DMS53 treated with DMSO at 0.1 percent for 48 hours (cell line): ENCODE data around the gene ZKSCAN1.
"Not testable (repeated sequence)": the region's sequence is repeated elsewhere in the genome, so short reads cannot be mapped to it uniquely, and the experiment has no call there.

Source experiments
- DNase-seq: peaks from one replicate; lab custom pipeline; 2025; ENCODE audit not compliant: unreplicated experiment; lab: John Stamatoyannopoulos, UW

The ZKSCAN1 gene

GRCh38 chr7:100015232-100016214 is at the start of gene ZKSCAN1:
Gene ZKSCAN1, plus strand, starts transcription at chr7:100015596. Its CDS starts 7,911 bp downstream, at chr7:100023507.
- peak; percentile 95 for DNase-seq

DNA sequence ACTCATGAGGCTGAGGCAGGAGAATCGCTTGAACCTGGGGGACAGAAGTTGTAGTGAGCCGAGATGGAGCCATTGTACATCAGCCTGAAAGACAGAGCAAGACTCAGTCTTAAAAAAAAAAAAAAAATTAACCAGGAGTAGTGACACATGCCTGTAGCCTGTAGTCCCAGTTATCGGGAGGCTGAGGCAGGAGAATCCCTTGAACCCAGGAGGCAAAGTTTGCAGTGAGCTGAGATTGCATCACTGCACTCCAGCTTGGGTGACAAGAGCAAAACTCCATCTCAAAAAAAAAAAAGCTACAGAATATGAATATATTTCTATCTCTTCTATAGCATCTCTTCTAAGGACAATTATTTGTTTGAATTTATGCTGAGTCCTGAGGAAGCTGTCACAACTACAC is 46.1 kb upstream of the ZKSCAN1 start:
- DNase-seq, result no peak

GRCh38 chr7:99969813-99970212 is 45.6 kb upstream of the ZKSCAN1 start:
- not testable (repeated sequence) for DNase-seq

GRCh38 chr7:99971242-99971641 is 44.2 kb upstream of the ZKSCAN1 start:
- DNase-seq, result no peak

DNA sequence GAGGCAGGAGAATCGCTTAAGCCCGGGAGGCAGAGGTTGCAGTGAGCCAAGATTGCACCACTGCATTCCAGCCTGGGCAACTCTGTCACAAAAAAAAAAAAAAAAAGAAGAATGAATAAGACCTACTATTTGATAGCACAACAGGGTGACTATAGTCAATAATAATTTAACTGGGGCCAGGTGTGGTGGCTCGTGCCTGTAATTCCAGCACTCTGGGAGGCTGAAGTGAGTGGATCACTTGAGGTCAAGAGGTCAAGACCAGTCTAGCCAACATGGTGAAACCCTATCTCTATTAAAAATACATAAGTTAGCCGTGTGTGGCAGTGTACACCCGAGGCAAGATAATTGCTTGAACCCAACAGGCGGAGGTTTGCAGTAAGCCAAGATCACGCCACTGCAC is 41.6 kb upstream of the ZKSCAN1 start:
- DNase-seq, result not testable (repeated sequence)

DNA sequence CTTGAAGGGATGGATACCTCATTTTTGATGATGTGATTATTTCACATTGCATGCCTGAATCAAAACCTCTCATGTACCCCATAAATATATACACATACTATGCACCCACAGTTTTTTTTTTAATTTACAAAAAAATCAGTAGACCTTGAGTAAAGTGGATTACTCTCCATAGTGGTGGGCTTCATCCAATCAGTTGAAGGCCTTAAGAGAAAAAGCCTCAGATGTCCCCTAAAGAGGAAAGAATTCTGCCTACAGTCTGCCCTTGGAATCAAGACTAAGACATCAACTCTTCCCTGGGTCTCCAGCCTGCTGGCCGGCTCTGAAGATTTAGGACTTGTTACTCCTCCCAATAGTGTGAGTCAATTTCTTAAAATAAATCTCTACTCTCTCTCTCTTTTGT is 40.7 kb upstream of the ZKSCAN1 start:
- no peak for DNase-seq

DNA sequence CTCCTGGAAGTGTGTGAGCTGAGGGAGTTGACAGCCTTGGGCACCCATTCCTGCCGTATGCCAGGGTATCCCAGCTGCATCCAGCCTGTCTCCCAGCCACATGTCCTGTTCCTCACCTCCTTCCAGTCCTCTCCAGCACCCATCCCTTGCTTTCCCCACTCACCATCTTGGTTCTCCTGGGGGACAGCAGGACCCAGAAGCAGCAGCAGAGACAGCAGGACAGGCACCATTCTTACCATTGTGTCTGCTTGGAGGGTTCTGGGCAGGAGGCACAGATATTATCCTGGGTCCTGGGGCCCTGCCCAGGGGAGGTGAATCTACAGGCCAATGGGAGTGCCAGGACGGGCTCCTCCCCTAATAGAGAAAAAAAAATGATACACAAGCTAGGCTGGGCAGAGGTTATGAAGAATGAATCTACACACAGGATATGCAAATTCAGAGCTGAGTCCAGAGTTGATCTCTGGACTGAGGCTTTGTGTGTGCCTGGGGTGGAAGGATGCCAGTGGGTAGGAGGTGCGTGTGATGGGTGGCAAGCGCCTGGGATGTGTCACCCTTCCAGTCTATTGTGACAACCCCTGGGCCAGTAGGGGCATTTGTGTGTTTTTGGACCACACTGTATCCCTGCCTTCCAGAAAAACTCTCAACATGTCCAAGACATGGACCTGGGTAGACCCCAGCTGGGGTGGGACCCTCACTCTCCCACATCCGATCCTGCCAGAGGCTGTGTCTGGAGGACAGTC is 39.4 kb upstream of the ZKSCAN1 start, which contains the start of gene AZGP1:
AZGP1 (minus strand) TSS at position 250 of the 740 bp plus-strand sequence; CDS start at position 239, 11 bp downstream.
- no peak for DNase-seq

DNA sequence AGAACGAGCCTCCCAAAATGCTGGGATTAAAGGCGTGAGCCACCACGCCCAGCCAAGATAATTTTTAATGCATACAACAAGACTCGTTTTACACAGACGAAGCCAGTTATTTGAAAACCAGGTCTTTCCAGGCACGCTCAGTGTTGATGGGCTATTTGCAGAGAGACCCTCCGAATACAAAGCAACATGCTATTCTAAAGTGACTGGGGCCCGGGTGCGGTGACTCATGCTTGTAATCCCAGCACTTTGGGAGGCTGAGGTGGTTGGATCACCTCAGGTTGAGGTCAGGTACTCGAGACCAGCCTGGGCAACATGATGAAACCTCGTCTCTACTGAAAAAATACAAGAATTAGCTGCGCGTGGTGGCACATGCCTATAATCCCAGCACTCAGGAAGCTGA is 38.8 kb upstream of the ZKSCAN1 start:
- DNase-seq, result no peak

DNA sequence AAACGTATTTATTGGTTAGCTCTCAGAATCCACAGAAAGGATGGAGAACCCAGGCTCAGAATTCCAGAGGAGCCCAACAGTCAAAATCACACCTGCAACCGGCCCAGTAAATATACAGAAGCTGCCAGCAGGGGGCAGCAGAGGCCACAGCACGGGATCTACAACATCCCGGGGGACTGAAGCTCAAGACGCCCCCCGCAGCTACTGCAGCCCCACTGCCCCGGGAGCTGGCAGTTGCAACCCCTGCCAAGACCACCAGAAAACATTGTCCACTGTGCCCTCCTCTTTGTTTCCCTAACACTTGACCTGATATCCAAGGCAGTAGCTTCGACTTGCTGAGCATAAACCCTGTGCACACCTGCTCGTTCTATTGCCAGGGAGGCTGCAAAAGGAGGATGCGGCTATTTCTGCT is 35.6 kb upstream of the ZKSCAN1 start:
- DNase-seq, result peak; percentile 54

GRCh38 chr7:99980448-99980872 is 34.9 kb upstream of the ZKSCAN1 start:
- DNase-seq, result not testable (repeated sequence)

GRCh38 chr7:99981066-99981465 is 34.3 kb upstream of the ZKSCAN1 start:
- not testable (repeated sequence) for DNase-seq

- no peak for DNase-seq
Measured at GRCh38 chr7:99984593-99984992, 30.8 kb upstream of the ZKSCAN1 start.

DNA sequence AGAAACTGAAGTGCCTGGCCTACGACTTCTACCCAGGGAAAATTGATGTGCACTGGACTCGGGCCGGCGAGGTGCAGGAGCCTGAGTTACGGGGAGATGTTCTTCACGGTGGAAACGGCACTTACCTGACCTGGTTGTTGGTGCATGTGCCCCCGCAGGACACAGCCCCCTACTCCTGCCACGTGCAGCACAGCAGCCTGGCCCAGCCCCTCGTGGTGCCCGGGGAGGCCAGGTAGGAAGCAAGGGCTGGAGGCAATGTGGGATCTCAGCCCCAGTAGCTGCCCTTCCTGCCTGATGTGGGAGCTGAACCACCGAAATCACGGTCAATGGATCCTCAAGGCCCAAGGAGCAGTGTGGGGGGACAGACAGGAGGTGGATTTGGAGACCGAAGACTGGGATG is 28.1 kb upstream of the ZKSCAN1 start:
- not testable (repeated sequence) for DNase-seq

DNA sequence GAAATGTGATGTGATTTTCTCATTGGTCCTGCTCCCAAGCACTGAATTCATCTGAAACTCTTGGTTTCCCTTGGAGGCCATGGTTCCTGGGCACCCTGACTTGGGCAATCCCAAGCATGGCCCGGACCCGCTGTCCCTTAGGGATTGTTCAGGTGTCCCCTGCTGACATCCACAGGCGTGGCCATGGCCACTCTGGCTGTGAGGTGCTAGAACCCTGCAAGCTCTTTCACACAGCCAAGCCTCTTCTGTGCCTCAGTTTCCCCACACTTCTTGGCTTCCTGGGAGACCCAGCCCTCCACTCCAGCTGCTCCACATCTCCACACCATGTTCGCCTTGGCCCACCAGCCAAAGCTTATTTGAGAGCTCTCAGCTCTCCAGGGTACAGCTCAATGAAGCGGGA is 27.6 kb upstream of the ZKSCAN1 start:
- DNase-seq, result no peak

- no peak for DNase-seq
Measured at GRCh38 chr7:99990460-99990852, 24.9 kb upstream of the ZKSCAN1 start.

DNA sequence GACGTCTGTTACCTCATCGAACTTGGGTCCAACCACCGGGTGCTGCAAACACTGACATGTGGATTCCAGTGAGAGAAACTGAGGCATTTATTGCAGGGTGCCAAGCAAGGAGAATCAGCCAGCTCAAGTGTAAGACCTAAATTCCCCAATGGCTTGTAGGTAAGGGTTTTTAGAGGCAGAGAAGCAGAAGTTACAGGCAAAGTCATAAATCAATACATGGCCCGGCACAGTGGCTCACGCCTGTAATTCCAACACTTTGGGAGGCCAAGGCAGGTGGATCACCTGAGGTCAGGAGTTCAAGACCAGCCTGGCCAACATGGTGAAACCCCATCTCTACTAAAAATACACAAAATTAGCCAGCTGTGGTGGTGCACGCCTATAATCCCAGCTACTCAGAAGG is 23.9 kb upstream of the ZKSCAN1 start:
- not testable (repeated sequence) for DNase-seq

GRCh38 chr7:99992330-99993038 is 22.9 kb upstream of the ZKSCAN1 start:
- DNase-seq, result no peak

- DNase-seq, result no peak
Measured at GRCh38 chr7:99994819-99995218, 20.6 kb upstream of the ZKSCAN1 start.

- no peak for DNase-seq
Measured at GRCh38 chr7:99996755-99997544, 18.4 kb upstream of the ZKSCAN1 start.

GRCh38 chr7:99997545-99998137 is 17.8 kb upstream of the ZKSCAN1 start:
- DNase-seq, result no peak
